ENCODE results near the gene ALB.

DNA sequence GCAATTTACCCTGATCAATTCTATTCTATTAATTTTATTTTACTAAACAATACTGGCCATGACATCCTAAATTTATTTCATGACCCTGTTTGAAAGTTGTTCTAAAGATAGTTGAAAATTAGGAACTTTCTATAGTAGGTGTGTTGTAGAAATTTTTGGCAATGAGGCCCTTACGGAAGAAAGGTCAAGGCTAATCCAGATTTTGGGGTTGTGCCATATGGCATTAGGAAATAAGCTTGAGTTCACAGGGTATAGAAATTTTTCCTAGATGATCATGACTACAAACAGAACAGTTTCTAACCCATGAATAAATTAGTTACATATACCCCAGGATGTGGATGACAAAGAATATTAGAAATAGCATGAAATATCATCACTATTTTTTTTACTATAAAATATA lies 7.8 kb upstream of the ALB start:
- TF ChIP-seq, protein P1, sequence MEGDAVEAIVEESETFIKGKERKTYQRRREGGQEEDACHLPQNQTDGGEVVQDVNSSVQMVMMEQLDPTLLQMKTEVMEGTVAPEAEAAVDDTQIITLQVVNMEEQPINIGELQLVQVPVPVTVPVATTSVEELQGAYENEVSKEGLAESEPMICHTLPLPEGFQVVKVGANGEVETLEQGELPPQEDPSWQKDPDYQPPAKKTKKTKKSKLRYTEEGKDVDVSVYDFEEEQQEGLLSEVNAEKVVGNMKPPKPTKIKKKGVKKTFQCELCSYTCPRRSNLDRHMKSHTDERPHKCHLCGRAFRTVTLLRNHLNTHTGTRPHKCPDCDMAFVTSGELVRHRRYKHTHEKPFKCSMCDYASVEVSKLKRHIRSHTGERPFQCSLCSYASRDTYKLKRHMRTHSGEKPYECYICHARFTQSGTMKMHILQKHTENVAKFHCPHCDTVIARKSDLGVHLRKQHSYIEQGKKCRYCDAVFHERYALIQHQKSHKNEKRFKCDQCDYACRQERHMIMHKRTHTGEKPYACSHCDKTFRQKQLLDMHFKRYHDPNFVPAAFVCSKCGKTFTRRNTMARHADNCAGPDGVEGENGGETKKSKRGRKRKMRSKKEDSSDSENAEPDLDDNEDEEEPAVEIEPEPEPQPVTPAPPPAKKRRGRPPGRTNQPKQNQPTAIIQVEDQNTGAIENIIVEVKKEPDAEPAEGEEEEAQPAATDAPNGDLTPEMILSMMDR (IDR thresholded peaks at IDR 0.05): no peak
- TF ChIP-seq, protein P2, sequence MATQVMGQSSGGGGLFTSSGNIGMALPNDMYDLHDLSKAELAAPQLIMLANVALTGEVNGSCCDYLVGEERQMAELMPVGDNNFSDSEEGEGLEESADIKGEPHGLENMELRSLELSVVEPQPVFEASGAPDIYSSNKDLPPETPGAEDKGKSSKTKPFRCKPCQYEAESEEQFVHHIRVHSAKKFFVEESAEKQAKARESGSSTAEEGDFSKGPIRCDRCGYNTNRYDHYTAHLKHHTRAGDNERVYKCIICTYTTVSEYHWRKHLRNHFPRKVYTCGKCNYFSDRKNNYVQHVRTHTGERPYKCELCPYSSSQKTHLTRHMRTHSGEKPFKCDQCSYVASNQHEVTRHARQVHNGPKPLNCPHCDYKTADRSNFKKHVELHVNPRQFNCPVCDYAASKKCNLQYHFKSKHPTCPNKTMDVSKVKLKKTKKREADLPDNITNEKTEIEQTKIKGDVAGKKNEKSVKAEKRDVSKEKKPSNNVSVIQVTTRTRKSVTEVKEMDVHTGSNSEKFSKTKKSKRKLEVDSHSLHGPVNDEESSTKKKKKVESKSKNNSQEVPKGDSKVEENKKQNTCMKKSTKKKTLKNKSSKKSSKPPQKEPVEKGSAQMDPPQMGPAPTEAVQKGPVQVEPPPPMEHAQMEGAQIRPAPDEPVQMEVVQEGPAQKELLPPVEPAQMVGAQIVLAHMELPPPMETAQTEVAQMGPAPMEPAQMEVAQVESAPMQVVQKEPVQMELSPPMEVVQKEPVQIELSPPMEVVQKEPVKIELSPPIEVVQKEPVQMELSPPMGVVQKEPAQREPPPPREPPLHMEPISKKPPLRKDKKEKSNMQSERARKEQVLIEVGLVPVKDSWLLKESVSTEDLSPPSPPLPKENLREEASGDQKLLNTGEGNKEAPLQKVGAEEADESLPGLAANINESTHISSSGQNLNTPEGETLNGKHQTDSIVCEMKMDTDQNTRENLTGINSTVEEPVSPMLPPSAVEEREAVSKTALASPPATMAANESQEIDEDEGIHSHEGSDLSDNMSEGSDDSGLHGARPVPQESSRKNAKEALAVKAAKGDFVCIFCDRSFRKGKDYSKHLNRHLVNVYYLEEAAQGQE (IDR thresholded peaks at IDR 0.05; ENCODE audit: insufficient read depth in 1 of 2, low read depth in 2 of 2, low read length in 1 of 2): no peak
- TF ChIP-seq SIN3A (IDR thresholded peaks at IDR 0.05; ENCODE audit: borderline replicate concordance, insufficient read depth, low read depth, low read length): no peak

Data from Panc1 (cell line).